ENCODE measurements around the gene LMF2.
"Not testable (repeated sequence)": the region's sequence is repeated elsewhere in the genome, so short reads cannot be mapped to it uniquely, and the experiment has no call there.

The LMF2 gene

GRCh38 chr22:50522806-50523438, 15.4 kb upstream of the LMF2 start:
- DNase-seq = no peak

GRCh38 chr22:50522208-50522805, 14.8 kb upstream of the LMF2 start:
- DNase-seq = no peak

GRCh38 chr22:50521710-50522109, 14.2 kb upstream of the LMF2 start:
- DNase-seq = no peak

- no peak for DNase-seq
These were observed 13.4 kb upstream of the LMF2 start for GRCh38 chr22:50520826-50521453.

GRCh38 chr22:50520184-50520583, 12.7 kb upstream of the LMF2 start:
- DNase-seq = not testable (repeated sequence)

GRCh38 chr22:50519151-50519550, 11.6 kb upstream of the LMF2 start:
- DNase-seq = no peak

- no peak for DNase-seq
These were observed 11.1 kb upstream of the LMF2 start for GRCh38 chr22:50518606-50519005.

GRCh38 chr22:50517495-50518260, 10.2 kb upstream of the LMF2 start:
- no peak for DNase-seq

- no peak for DNase-seq
These were observed 9.4 kb upstream of the LMF2 start for GRCh38 chr22:50516891-50517290.

- DNase-seq = no peak
These were observed 8.6 kb upstream of the LMF2 start for GRCh38 chr22:50516068-50516467.

- no peak for DNase-seq
These were observed 5.7 kb upstream of the LMF2 start for GRCh38 chr22:50513175-50513574.

- DNase-seq = no peak
These were observed 1.4 kb upstream of the LMF2 start for GRCh38 chr22:50508897-50509296.

- DNase-seq = peak; percentile 99
These were observed 736 bp upstream of the LMF2 start, which contains the start of gene NCAPH2 for GRCh38 chr22:50507991-50508884. Gene NCAPH2 (plus strand): TSS chr22:50508224. CDS start chr22:50508338, 114 bp downstream.

- DNase-seq = no peak
These were observed 686 bp downstream of the LMF2 start for GRCh38 chr22:50506611-50507420.

- no peak for DNase-seq
These were observed 1.5 kb downstream of the LMF2 start for GRCh38 chr22:50505776-50506610.

GRCh38 chr22:50505276-50505775, 2.2 kb downstream of the LMF2 start:
- no peak for DNase-seq

- no peak for DNase-seq
These were observed 2.9 kb downstream of the LMF2 start for GRCh38 chr22:50504369-50505211.

- DNase-seq = no peak
These were observed 3.9 kb downstream of the LMF2 start for GRCh38 chr22:50503475-50504145.
